Gastroesophageal sphincter (tissue), 4 donors: Measurements from ENCODE around the gene NLE1. TPM values are rescaled to one million over a fixed set of nuclear protein-coding genes. Genes with fewer than 3 reads are reported as not detected.
A peak's percentile ranks its signal among the peaks of the same experiment; 100 is the strongest.

Experiments
- ATAC-seq: fragments of 150-250 bp; one replicate; pipeline ENCODE4 v1.9.1; 2016; ENCODE audit warnings: mild to moderate bottlenecking, moderate library complexity
- H3K27ac ChIP-seq, 4 donors: fragments of 200-600 bp; sonication (generic) in 3 of 4; 1 replicate in 3 of 4; 2 replicates in 1 of 4; pipeline ENCODE4 v1.5.1; 2016 to 2019
- H3K27me3 ChIP-seq: fragments of 200-600 bp; sonication (generic); one replicate; pipeline ENCODE4 v1.5.1; 2019
- H3K36me3 ChIP-seq, 2 donors: fragments of 200-600 bp; sonication (generic); one replicate each; pipeline ENCODE4 v1.5.1; 2019; ENCODE audit warnings: control low read depth in 1 of 2
- H3K4me1 ChIP-seq, 3 donors: fragments of 200-600 bp; sonication (generic); 1 replicate in 2 of 3; 2 replicates in 1 of 3; pipeline ENCODE4 v1.5.1; 2016 to 2019; ENCODE audit warnings: control low read depth in 2 of 3
- H3K4me3 ChIP-seq, 2 donors: fragments of 200-600 bp; sonication (generic); one replicate each; pipeline ENCODE4 v1.5.1; 2019; ENCODE audit warnings: mild to moderate bottlenecking in 1 of 2, moderate library complexity in 1 of 2
- H3K9me3 ChIP-seq, 3 donors: fragments of 200-600 bp; sonication (generic); one replicate each; pipeline ENCODE4 v1.5.1; 2017 to 2019; ENCODE audit warnings: control low read depth in 2 of 3
- CTCF ChIP-seq, 4 experiments: fragments of 200-600 bp in 2 of 4; fragments of 450-650 bp in 2 of 4; sonication (generic) in 1 of 4; IDR thresholded peaks; one replicate each; pipeline ENCODE4 v1.5.1; 2017 to 2019; ENCODE audit warnings: antibody characterized with exemption in 4 of 4, mild to moderate bottlenecking in 2 of 4, moderate library complexity in 2 of 4
- EP300 ChIP-seq: sonication (generic); formaldehyde crosslinking; IDR thresholded peaks from one replicate; pipeline ENCODE4 v1.6.1; 2017; ENCODE audit warnings: antibody characterized with exemption, mild to moderate bottlenecking
- POLR2A ChIP-seq, 2 donors: fragments of 450-650 bp; IDR thresholded peaks; one replicate each; pipeline ENCODE4 v1.6.1; 2017; ENCODE audit warnings: antibody characterized with exemption in 2 of 2, mild to moderate bottlenecking in 2 of 2, moderate library complexity in 1 of 2
- POLR2AphosphoS5 ChIP-seq: sonication (generic); formaldehyde crosslinking; IDR thresholded peaks from one replicate; pipeline ENCODE4 v1.6.1; 2017; ENCODE audit warnings: antibody characterized with exemption
- WGBS, 2 donors: methylation state at CpG; one replicate each; pipeline ENCODE4 v1.1.5; 2018; ENCODE audit warnings: low coverage in 1 of 2; 5-methylcytosine and 5-hydroxymethylcytosine counted together
- total RNA-seq, 4 donors: library from RNA; depleted of rRNA; stranded (reverse); fragments of >200 nt; gene quantifications; one replicate each; pipeline ENCODE4 v1.1.0, GENCODE V29; 2016

NLE1 gene
- total RNA-seq, 4 donors from 2014 or later: 7.6 to 12.3 (median 9.3) TPM

- no peak overlapping the region for H3K4me3 ChIP-seq
- no peaks in the 10 kb centered on the region for H3K9me3 ChIP-seq
- no peak overlapping the region for H3K27ac ChIP-seq
- TF ChIP-seq CTCF (IDR thresholded peaks at IDR 0.05): no peak
- no peak for TF ChIP-seq EP300
- no peak for TF ChIP-seq POLR2AphosphoS5
- TF ChIP-seq POLR2A (IDR thresholded peaks at IDR 0.05): no peak
- WGBS, 2 donors: 93 to 97% methylated on average over 4 to 5 of the region's 6 CpGs
- H3K36me3 ChIP-seq: peaks cover 0 to 67% of the 10 kb centered on the region in 2 donors
- no peak for ATAC-seq
- H3K4me1 ChIP-seq: peaks cover 0 to 22% (median 3%) of the 10 kb centered on the region in 3 donors
- H3K27me3 ChIP-seq: no peaks in the 10 kb centered on the region
Observed at GRCh38 chr17:35138218-35138617, 3.9 kb downstream of the NLE1 start.

- H3K36me3 ChIP-seq: peaks cover 0 to 95% of the 10 kb centered on the region in 2 donors
- H3K4me3 ChIP-seq: no peak overlapping the region
- H3K9me3 ChIP-seq: no peaks in the 10 kb centered on the region
- TF ChIP-seq POLR2A (IDR thresholded peaks at IDR 0.05) (no peak), CTCF (IDR thresholded peaks at IDR 0.05) (no peak), POLR2AphosphoS5 (no peak), EP300 (no peak)
- ATAC-seq: peak; percentile 51
- H3K4me1 ChIP-seq: peaks cover 0 to 2% (median 0%) of the 10 kb centered on the region in 3 donors
- H3K27ac ChIP-seq: no peak overlapping the region
- no peaks in the 10 kb centered on the region for H3K27me3 ChIP-seq
- 89 to 100% methylated on average over 1 to 3 of the region's 6 CpGs for WGBS, 2 donors
Observed at GRCh38 chr17:35135322-35135721, 6.8 kb downstream of the NLE1 start.

GRCh38 chr17:35132816-35133550 lies 9.1 kb downstream of the NLE1 start:
- no peaks in the 10 kb centered on the region for H3K27me3 ChIP-seq
- no peak overlapping the region for H3K27ac ChIP-seq
- no peaks in the 10 kb centered on the region for H3K9me3 ChIP-seq
- no peak overlapping the region for H3K4me3 ChIP-seq
- 80 to 100% methylated on average over 1 to 5 of the region's 22 CpGs for WGBS, 2 donors
- TF ChIP-seq POLR2AphosphoS5: no peak
- no peak for TF ChIP-seq POLR2A (IDR thresholded peaks at IDR 0.05)
- TF ChIP-seq EP300: no peak
- TF ChIP-seq CTCF (IDR thresholded peaks at IDR 0.05): no peak
- H3K36me3 ChIP-seq: peaks cover 0 to 75% of the 10 kb centered on the region in 2 donors
- no peaks in the 10 kb centered on the region for H3K4me1 ChIP-seq
- ATAC-seq: no peak

GRCh38 chr17:35132099-35132498 lies 10.0 kb downstream of the NLE1 start:
- Histone ChIP-seq H3K4me3 (no peak overlapping the region), H3K9me3 (no peaks in the 10 kb centered on the region), H3K36me3 (peaks cover 0 to 66% of the 10 kb centered on the region in 2 donors), H3K27ac (no peak overlapping the region), H3K27me3 (no peaks in the 10 kb centered on the region), H3K4me1 (peaks cover 0 to 6% (median 0%) of the 10 kb centered on the region in 3 donors)
- 63 to 80% methylated on average over 2 to 4 of the region's 10 CpGs for WGBS, 2 donors
- TF ChIP-seq EP300 (no peak), CTCF (IDR thresholded peaks at IDR 0.05) (no peak), POLR2A (IDR thresholded peaks at IDR 0.05) (no peak), POLR2AphosphoS5 (no peak)
- ATAC-seq: no peak

- H3K4me1 ChIP-seq: peaks cover 0 to 6% (median 0%) of the 10 kb centered on the region in 3 donors
- TF ChIP-seq EP300: no peak
- H3K36me3 ChIP-seq: peaks cover 0 to 49% of the 10 kb centered on the region in 2 donors
- H3K4me3 ChIP-seq: no peak overlapping the region
- H3K27ac ChIP-seq: no peak overlapping the region
- H3K27me3 ChIP-seq: no peaks in the 10 kb centered on the region
- H3K9me3 ChIP-seq: no peaks in the 10 kb centered on the region
- ATAC-seq: no peak
- no CpG with 5 or more reads among the region's 3 CpGs for WGBS, 2 donors
Observed at GRCh38 chr17:35130392-35130791, 11.7 kb downstream of the NLE1 start.
